Uterus (tissue), 4 donors: ENCODE results near the gene PTPRN2. TPM values are rescaled to one million over a fixed set of nuclear protein-coding genes. Genes with fewer than 3 reads are reported as not detected.

Experiments
- DNase-seq, 2 donors: peaks; one replicate each; pipeline ENCODE4 v3.0.0-alpha.2; 2019 to 2020
- H3K27ac ChIP-seq, 2 donors: fragments of 200-600 bp; sonication (generic); 1 replicate in 1 of 2; 2 replicates in 1 of 2; pipeline ENCODE4 v1.5.1; 2016 to 2018
- H3K27me3 ChIP-seq, 2 donors: fragments of 200-600 bp; sonication (generic); one replicate each; pipeline ENCODE4 v1.5.1; 2018 to 2019; ENCODE audit warnings: control low read depth in 1 of 2
- H3K36me3 ChIP-seq, 2 donors: fragments of 200-600 bp; sonication (generic); one replicate each; pipeline ENCODE4 v1.5.1; 2019; ENCODE audit warnings: control low read depth in 1 of 2
- H3K4me1 ChIP-seq, 2 donors: fragments of 200-600 bp; sonication (generic); one replicate each; pipeline ENCODE4 v1.5.1; 2018 to 2019; ENCODE audit warnings: control low read depth in 1 of 2
- H3K4me3 ChIP-seq, 2 donors: fragments of 200-600 bp; sonication (generic); 1 replicate in 1 of 2; 2 replicates in 1 of 2; pipeline ENCODE4 v1.5.1; 2018 to 2019; ENCODE audit warnings: mild to moderate bottlenecking in 1 of 2
- H3K9me3 ChIP-seq, 2 donors: fragments of 200-600 bp; sonication (generic); one replicate each; pipeline ENCODE4 v1.5.1; 2019; ENCODE audit warnings: control low read depth in 1 of 2
- CTCF ChIP-seq, 4 experiments: fragments of 200-600 bp in 2 of 4; fragments of 450-650 bp in 2 of 4; sonication (generic) in 2 of 4; IDR thresholded peaks; one replicate each; pipeline ENCODE4 v1.5.1; 2016 to 2019; ENCODE audit warnings: antibody characterized with exemption in 4 of 4, mild to moderate bottlenecking in 2 of 4, moderate library complexity in 1 of 4
- POLR2A ChIP-seq, 2 donors: fragments of 450-650 bp; IDR thresholded peaks; one replicate each; pipeline ENCODE4 v1.6.1; 2016; ENCODE audit warnings: antibody characterized with exemption in 2 of 2, mild to moderate bottlenecking in 1 of 2, moderate library complexity in 1 of 2
- intact Hi-C: fragments of 100-400 bp; cut with DNase I; formaldehyde crosslinking; loops from one replicate; pipeline ENCODE4 v1.15.1; 2023; ENCODE audit warnings: low total_unique reads
- total RNA-seq, 4 donors: library from RNA; depleted of rRNA in 3 of 4; stranded (reverse); fragments of >200 nt in 3 of 4; gene quantifications; one replicate each; pipeline versions ENCODE4 v1.1.0 to v1.2.4, GENCODE V29; 2014 to 2023
- donor health status: DM: yes; HTN: yes; CAD: no.

Gene PTPRN2
- total RNA-seq, 4 donors from 2014 or later: 1.2 to 5.2 (median 2.3) TPM

DNA sequence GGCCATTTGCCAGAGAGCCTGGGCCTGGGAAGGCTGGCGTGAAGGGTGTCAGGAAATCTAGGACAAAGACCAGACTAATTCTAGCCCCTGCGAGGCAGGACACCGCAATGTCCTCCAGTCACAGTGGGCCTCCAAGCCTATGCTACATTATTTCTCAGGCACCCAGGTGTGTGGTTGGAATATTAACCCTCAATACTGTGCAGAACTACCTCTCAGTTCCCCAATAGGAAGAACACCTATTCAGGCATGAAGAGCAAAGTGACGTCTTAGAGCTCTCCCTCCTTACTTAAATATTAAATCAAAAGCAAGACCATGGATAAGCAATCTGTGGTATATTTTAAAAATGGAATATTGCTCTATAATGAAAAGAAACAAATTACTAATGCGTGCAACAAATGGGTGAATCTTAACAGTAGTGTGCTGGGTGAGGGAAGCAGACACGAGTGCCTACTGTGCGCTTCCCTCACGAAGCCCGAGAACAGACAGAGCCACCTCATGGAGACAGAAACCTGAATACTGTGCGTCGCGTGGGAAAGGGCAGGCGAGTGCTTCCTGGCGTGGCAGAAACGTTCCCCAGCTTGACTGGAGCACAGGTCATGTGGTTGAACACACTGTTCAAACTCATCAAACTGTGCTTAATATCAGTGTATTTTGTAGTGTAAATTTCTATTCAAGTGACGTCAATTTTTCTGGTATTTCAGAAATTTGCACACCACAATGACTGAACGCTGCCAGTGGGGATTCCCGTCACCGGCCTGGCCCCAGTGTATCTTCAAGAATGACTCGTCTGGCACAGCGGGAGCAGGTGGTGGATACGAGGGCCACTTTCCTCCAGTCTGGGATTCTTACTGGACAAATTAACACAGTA, 15.5 kb upstream of the PTPRN2 start:
- Histone ChIP-seq H3K4me3 (no peak overlapping the region), H3K9me3 (no peaks in the 10 kb centered on the region), H3K27me3 (no peaks in the 10 kb centered on the region), H3K4me1 (no peaks in the 10 kb centered on the region), H3K27ac (no peak overlapping the region), H3K36me3 (no peaks in the 10 kb centered on the region)
- intact Hi-C loops: no loop called here
- no peak for DNase-seq
- no peak for TF ChIP-seq POLR2A (IDR thresholded peaks at IDR 0.05)
- no peak for TF ChIP-seq CTCF (IDR thresholded peaks at IDR 0.05)

GRCh38 chr7:158602041-158602440, 14.4 kb upstream of the PTPRN2 start:
- H3K9me3 ChIP-seq: no peaks in the 10 kb centered on the region
- H3K36me3 ChIP-seq: no peaks in the 10 kb centered on the region
- H3K4me3 ChIP-seq: no peak overlapping the region
- no peak for DNase-seq
- no peak overlapping the region for H3K27ac ChIP-seq
- no peaks in the 10 kb centered on the region for H3K4me1 ChIP-seq
- no peak for TF ChIP-seq POLR2A (IDR thresholded peaks at IDR 0.05)
- TF ChIP-seq CTCF (IDR thresholded peaks at IDR 0.05): no peak
- intact Hi-C loops: no loop called here
- no peaks in the 10 kb centered on the region for H3K27me3 ChIP-seq

DNA sequence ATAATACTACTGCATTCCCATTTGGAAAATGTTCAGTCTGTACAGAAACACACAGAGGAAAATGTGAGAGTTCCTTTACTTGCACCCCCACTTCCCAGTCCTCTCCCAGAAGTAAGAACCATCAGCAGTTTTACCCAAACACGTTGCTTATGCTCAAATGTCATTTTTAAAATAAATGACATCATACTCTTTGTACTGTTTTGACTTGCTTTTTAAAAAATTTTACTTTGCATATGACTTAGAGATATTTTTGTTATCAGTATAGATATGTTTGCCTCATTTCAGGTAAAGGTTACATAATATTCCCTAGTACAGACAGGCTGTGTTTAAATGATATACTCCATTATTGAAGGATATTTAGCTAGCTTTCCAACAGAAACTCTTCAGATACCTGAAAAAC, 13.5 kb upstream of the PTPRN2 start:
- Histone ChIP-seq H3K9me3 (no peaks in the 10 kb centered on the region), H3K36me3 (no peaks in the 10 kb centered on the region), H3K27me3 (no peaks in the 10 kb centered on the region), H3K4me1 (no peaks in the 10 kb centered on the region), H3K4me3 (no peak overlapping the region), H3K27ac (no peak overlapping the region)
- no peak for TF ChIP-seq POLR2A (IDR thresholded peaks at IDR 0.05)
- TF ChIP-seq CTCF (IDR thresholded peaks at IDR 0.05): no peak
- DNase-seq: no peak
- intact Hi-C loops: no loop called here

GRCh38 chr7:158596745-158597144, 9.1 kb upstream of the PTPRN2 start:
- no peaks in the 10 kb centered on the region for H3K9me3 ChIP-seq
- intact Hi-C loops: no loop called here
- TF ChIP-seq POLR2A (IDR thresholded peaks at IDR 0.05) (no peak), CTCF (IDR thresholded peaks at IDR 0.05) (no peak)

DNA sequence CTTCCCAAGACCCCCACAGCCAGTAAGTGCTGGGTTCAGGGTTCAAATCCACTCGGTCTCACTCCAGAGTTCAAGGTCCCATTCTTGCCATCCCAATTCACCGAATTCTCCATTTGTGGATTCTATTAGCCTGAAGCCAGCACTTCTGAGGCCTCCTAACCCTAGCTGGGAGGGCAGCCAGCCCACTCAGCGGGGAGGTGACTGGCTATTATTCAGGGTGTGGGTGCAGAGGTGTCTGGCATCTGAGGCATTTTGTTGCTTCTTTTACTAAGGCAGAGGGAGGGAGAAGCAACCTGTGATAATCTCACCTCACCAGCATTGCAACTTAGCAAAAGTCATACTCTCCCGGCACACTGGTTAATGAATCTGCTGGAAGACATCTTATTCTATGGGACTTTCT, 8.7 kb upstream of the PTPRN2 start:
- no peaks in the 10 kb centered on the region for H3K27me3 ChIP-seq
- TF ChIP-seq POLR2A (IDR thresholded peaks at IDR 0.05) (no peak), CTCF (IDR thresholded peaks at IDR 0.05) (no peak)
- no peaks in the 10 kb centered on the region for H3K4me1 ChIP-seq
- H3K36me3 ChIP-seq: no peaks in the 10 kb centered on the region
- no peak for DNase-seq
- intact Hi-C loops: no loop called here
- H3K27ac ChIP-seq: no peak overlapping the region
- H3K9me3 ChIP-seq: no peaks in the 10 kb centered on the region
- no peak overlapping the region for H3K4me3 ChIP-seq

More at GRCh38 chr7:158596745-158597144, 9.1 kb upstream of the PTPRN2 start:
- DNase-seq: no peak
- H3K27ac ChIP-seq: no peak overlapping the region
- no peak overlapping the region for H3K4me3 ChIP-seq
- no peaks in the 10 kb centered on the region for H3K36me3 ChIP-seq
- no peaks in the 10 kb centered on the region for H3K27me3 ChIP-seq
- no peaks in the 10 kb centered on the region for H3K4me1 ChIP-seq
